SH-SY5Y (cell line): ENCODE measurements around the gene COPZ2.

Source experiments
- GATA2 ChIP-seq: IDR thresholded peaks from 2 replicates; pipeline ENCODE4 v1.6.1; 2011; ENCODE audit warnings: mild to moderate bottlenecking, low read depth, low read length
- GATA3 ChIP-seq: IDR thresholded peaks from 2 replicates; pipeline ENCODE4 v1.6.1; 2011; ENCODE audit warnings: low read depth, mild to moderate bottlenecking, low read length, moderate library complexity

- TF ChIP-seq GATA2 (no peak), GATA3 (no peak)
Measured at GRCh38 chr17:48037036-48037837, at the start of gene COPZ2.
